ENCODE results near the gene CASP5. TPM values are rescaled to one million over a fixed set of nuclear protein-coding genes. Genes with fewer than 3 reads are reported as not detected.

Gene CASP5
- total and polyA plus RNA-seq, 2 of the 4 experiments (the other 2 are of a cell fraction), result not detected

DNA sequence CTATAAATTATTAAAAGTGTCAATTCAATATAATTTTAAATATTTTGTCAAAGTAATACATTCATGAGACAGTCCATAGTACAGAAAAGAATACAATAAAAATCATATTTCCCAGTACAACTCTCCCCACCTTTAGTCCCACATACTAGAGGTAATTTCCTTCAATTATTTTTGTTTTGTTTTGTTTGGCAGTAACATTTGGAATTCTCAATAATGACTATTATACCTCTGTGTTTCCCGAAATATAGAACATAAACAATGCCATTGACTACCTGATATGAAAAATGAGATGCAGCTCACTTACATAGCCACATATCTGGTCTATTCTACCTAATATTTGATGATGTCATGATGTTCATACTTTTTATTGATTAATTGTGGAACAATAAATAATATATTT is 30.2 kb downstream of the CASP5 start:
- H4K8ac ChIP-seq (ENCODE audit: low read depth in 2 of 2, low read length in 2 of 2), result no peak overlapping the region
- H3K4ac ChIP-seq (ENCODE audit: low read depth, low read length), result no peak overlapping the region
- H3K18ac ChIP-seq (ENCODE audit: low read depth, low read length), result no peak overlapping the region
- no peaks in the 10 kb centered on the region for H3K9me3 ChIP-seq (ENCODE audit: control insufficient read depth, insufficient read depth, low read length)
- no peaks in the 10 kb centered on the region for H4K20me1 ChIP-seq (ENCODE audit: insufficient read depth, low read length)
- H2BK5ac ChIP-seq (ENCODE audit: low read depth, low read length, poor library complexity, severe bottlenecking), result no peak overlapping the region
- WGBS, 2 experiments (ENCODE audit: extremely low coverage in 2 of 2, insufficient read length in 1 of 2), result no CpG with 5 or more reads among the region's 1 CpG
- ATAC-seq (ENCODE audit: low read depth), result no peak
- no peaks in the 10 kb centered on the region for H3K4me1 ChIP-seq (ENCODE audit: control insufficient read depth, insufficient read depth, low read length)
- H4K5ac ChIP-seq (ENCODE audit: low read depth, low read length), result no peak overlapping the region
- no TSS peak for BruUV-seq (replicated peaks)
- H3K27me3 ChIP-seq (ENCODE audit: control insufficient read depth, insufficient read depth, low read length), result no peaks in the 10 kb centered on the region
- no peaks in the 10 kb centered on the region for H3K79me1 ChIP-seq (ENCODE audit: low read depth in 1 of 2, low read length in 2 of 2)
- CTCF ChIA-PET, result no interaction called here
- no peak for DNase-seq
- dilution Hi-C loops (cut with HindIII; ENCODE audit: low sequenced_read_pairs, unreplicated experiment) (no loop called here), in situ Hi-C loops (cut with MboI; ENCODE audit: low sequenced_read_pairs) (no loop called here), intact Hi-C loops (cut with micrococcal nuclease) (no loop called here)
- H3K9me1 ChIP-seq (ENCODE audit: insufficient read depth, low read length), result 0 out of 2 replicates have a peak, but pooled peaks cover 3% of the 10 kb centered on the region
- H3K4me3 ChIP-seq (ENCODE audit: insufficient read depth, low read depth, low read length), result no peak overlapping the region
- H3K27ac ChIP-seq (ENCODE audit: insufficient read depth, low read length), result no peak overlapping the region
- H2BK15ac ChIP-seq (ENCODE audit: low read depth, low read length), result no peak overlapping the region
- H3K9ac ChIP-seq (ENCODE audit: low read depth, low read length), result no peak overlapping the region
- H3K36me3 ChIP-seq (ENCODE audit: control insufficient read depth, insufficient read depth, low read length), result no peaks in the 10 kb centered on the region
- H2BK20ac ChIP-seq (ENCODE audit: low read depth, low read length), result no peak overlapping the region
- TF ChIP-seq POLR2A (IDR thresholded peaks at IDR 0.05; ENCODE audit: low read depth, low read length), result no peak
- TF ChIP-seq, protein P1, sequence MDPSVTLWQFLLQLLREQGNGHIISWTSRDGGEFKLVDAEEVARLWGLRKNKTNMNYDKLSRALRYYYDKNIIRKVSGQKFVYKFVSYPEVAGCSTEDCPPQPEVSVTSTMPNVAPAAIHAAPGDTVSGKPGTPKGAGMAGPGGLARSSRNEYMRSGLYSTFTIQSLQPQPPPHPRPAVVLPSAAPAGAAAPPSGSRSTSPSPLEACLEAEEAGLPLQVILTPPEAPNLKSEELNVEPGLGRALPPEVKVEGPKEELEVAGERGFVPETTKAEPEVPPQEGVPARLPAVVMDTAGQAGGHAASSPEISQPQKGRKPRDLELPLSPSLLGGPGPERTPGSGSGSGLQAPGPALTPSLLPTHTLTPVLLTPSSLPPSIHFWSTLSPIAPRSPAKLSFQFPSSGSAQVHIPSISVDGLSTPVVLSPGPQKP (IDR thresholded peaks at IDR 0.05; ENCODE audit: borderline replicate concordance, low read depth, low read length), result no peak
- TF ChIP-seq RCOR1 (IDR thresholded peaks at IDR 0.05; ENCODE audit: insufficient replicate concordance, low read length), result no peak
- TF ChIP-seq, protein P2, sequence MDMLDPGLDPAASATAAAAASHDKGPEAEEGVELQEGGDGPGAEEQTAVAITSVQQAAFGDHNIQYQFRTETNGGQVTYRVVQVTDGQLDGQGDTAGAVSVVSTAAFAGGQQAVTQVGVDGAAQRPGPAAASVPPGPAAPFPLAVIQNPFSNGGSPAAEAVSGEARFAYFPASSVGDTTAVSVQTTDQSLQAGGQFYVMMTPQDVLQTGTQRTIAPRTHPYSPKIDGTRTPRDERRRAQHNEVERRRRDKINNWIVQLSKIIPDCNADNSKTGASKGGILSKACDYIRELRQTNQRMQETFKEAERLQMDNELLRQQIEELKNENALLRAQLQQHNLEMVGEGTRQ (IDR thresholded peaks at IDR 0.05; ENCODE audit: low read depth, low read length), result no peak
- TF ChIP-seq RAD21 (IDR thresholded peaks at IDR 0.05; ENCODE audit: low read length), result no peak
- TF ChIP-seq, protein P3, sequence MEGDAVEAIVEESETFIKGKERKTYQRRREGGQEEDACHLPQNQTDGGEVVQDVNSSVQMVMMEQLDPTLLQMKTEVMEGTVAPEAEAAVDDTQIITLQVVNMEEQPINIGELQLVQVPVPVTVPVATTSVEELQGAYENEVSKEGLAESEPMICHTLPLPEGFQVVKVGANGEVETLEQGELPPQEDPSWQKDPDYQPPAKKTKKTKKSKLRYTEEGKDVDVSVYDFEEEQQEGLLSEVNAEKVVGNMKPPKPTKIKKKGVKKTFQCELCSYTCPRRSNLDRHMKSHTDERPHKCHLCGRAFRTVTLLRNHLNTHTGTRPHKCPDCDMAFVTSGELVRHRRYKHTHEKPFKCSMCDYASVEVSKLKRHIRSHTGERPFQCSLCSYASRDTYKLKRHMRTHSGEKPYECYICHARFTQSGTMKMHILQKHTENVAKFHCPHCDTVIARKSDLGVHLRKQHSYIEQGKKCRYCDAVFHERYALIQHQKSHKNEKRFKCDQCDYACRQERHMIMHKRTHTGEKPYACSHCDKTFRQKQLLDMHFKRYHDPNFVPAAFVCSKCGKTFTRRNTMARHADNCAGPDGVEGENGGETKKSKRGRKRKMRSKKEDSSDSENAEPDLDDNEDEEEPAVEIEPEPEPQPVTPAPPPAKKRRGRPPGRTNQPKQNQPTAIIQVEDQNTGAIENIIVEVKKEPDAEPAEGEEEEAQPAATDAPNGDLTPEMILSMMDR (conservative IDR thresholded peaks at IDR 0.05; ENCODE audit: low read depth, low read length), result no peak
- TF ChIP-seq MAZ (IDR thresholded peaks at IDR 0.05; ENCODE audit: borderline replicate concordance, low read depth, low read length), result no peak
- no peak for TF ChIP-seq CEBPB (IDR thresholded peaks at IDR 0.05; ENCODE audit: low read depth, low read length)
- TF ChIP-seq FOS (IDR thresholded peaks at IDR 0.05; ENCODE audit: low read depth, low read length), result no peak
- no peak for TF ChIP-seq BHLHE40 (IDR thresholded peaks at IDR 0.05; ENCODE audit: low read depth, low read length)
- no peak for TF ChIP-seq RFX5 (IDR thresholded peaks at IDR 0.05; ENCODE audit: low read depth, low read length)
- TF ChIP-seq CHD1 (IDR thresholded peaks at IDR 0.05; ENCODE audit: low read depth, low read length), result no peak
- TF ChIP-seq NFE2L2 (IDR thresholded peaks at IDR 0.05; ENCODE audit: low read depth, low read length), result no peak
- TF ChIP-seq MAFK (IDR thresholded peaks at IDR 0.05; ENCODE audit: low read depth, low read length), result no peak
- no peak overlapping the region for H2AK9ac ChIP-seq (replicated peaks; ENCODE audit: low read depth, low read length, poor library complexity)
- H3K23ac ChIP-seq (ENCODE audit: low read depth, low read length), result no peak overlapping the region
- H2BK120ac ChIP-seq (ENCODE audit: low read depth, low read length), result no peak overlapping the region
- no peak overlapping the region for H2AK5ac ChIP-seq (ENCODE audit: low read depth, low read length)
- no peak overlapping the region for H4K91ac ChIP-seq (ENCODE audit: insufficient read depth, low read depth, low read length)
- no peak overlapping the region for H3K14ac ChIP-seq (replicated peaks; ENCODE audit: low read depth, low read length)
- no peak overlapping the region for H3K56ac ChIP-seq (ENCODE audit: extremely low read depth, insufficient read depth, low read length)
- POLR2A ChIA-PET (ENCODE audit: unreplicated experiment), result no interaction called here
- no peak overlapping the region for H2AFZ ChIP-seq (replicated peaks; ENCODE audit: low read length, poor library complexity)
- no peak overlapping the region for H3K4me2 ChIP-seq (ENCODE audit: low read depth, low read length)

All from IMR-90 (cell line).